DOHH2 (cell line): ENCODE results near the gene CPT1A.

ENCODE experiments used
- H3F3A ChIP-seq: fragments of 200-600 bp; sonication (generic), shearing (Covaris generic); 2 replicates; pipeline ENCODE4 v1.6.0; 2016; ENCODE audit warnings: antibody characterized with exemption, mild to moderate bottlenecking; ENCODE audit not compliant: control insufficient read depth, insufficient read depth
- H3K27ac ChIP-seq: fragments of 200-600 bp; sonication (generic); 2 replicates; pipeline ENCODE4 v1.5.1; 2014; ENCODE audit warnings: low read depth, mild to moderate bottlenecking, low read length, moderate library complexity
- H3K27me3 ChIP-seq: fragments of 200-600 bp; sonication (generic); 2 replicates; pipeline ENCODE4 v1.6.1; 2014; ENCODE audit warnings: mild to moderate bottlenecking, low read length, mixed read lengths; ENCODE audit not compliant: control insufficient read depth
- H3K36me3 ChIP-seq: fragments of 200-600 bp; sonication (generic); 2 replicates; pipeline ENCODE4 v1.6.1; 2014; ENCODE audit warnings: mild to moderate bottlenecking, low read length, moderate library complexity, mixed read lengths; ENCODE audit not compliant: control insufficient read depth
- H3K4me1 ChIP-seq: fragments of 200-600 bp; sonication (generic); 2 replicates; pipeline ENCODE4 v1.6.1; 2014; ENCODE audit warnings: mild to moderate bottlenecking, low read length, mixed read lengths; ENCODE audit not compliant: control insufficient read depth
- H3K4me2 ChIP-seq: fragments of 200-600 bp; sonication (generic); 2 replicates; pipeline ENCODE4 v1.6.0; 2014; ENCODE audit warnings: mild to moderate bottlenecking, low read length, moderate library complexity
- H3K4me3 ChIP-seq: fragments of 200-600 bp; sonication (generic); 2 replicates; pipeline ENCODE4 v1.5.1; 2014; ENCODE audit warnings: mild to moderate bottlenecking, low read length, mixed read lengths
- H3K79me2 ChIP-seq: fragments of 200-600 bp; sonication (generic); 2 replicates; pipeline ENCODE4 v1.6.1; 2014; ENCODE audit warnings: mild to moderate bottlenecking, low read length, mixed read lengths; ENCODE audit not compliant: control insufficient read depth
- H3K9me2 ChIP-seq: fragments of 200-600 bp; sonication (generic); replicated peaks from 2 replicates; pipeline ENCODE4 v1.6.1; 2014; ENCODE audit warnings: mild to moderate bottlenecking, low read length, mixed read lengths; ENCODE audit not compliant: control insufficient read depth
- H3K9me3 ChIP-seq: fragments of 200-600 bp; sonication (generic); 2 replicates; pipeline ENCODE4 v1.6.1; 2014; ENCODE audit warnings: antibody characterized with exemption, low read length, mixed read lengths; ENCODE audit not compliant: control insufficient read depth, insufficient read depth
- H4K20me1 ChIP-seq: fragments of 200-600 bp; sonication (generic); 2 replicates; pipeline ENCODE4 v1.6.0; 2014; ENCODE audit warnings: low read depth, mild to moderate bottlenecking, antibody characterized with exemption, low read length, moderate library complexity; ENCODE audit not compliant: control insufficient read depth, insufficient read depth
- EZH2phosphoT487 ChIP-seq: fragments of 200-600 bp; sonication (generic); IDR thresholded peaks from 2 replicates; pipeline ENCODE4 v1.6.1; 2017; ENCODE audit warnings: borderline replicate concordance, mild to moderate bottlenecking, antibody characterized with exemption, low read length, moderate library complexity, mixed read lengths
- TF ChIP-seq, protein P1 (sequence below): fragments of 200-600 bp; sonication (generic); IDR thresholded peaks from one replicate; pipeline ENCODE4 v1.5.1; 2014; ENCODE audit warnings: antibody characterized with exemption, mild to moderate bottlenecking, low read depth, low read length; ENCODE audit not compliant: poor library complexity, severe bottlenecking

The CPT1A gene

DNA sequence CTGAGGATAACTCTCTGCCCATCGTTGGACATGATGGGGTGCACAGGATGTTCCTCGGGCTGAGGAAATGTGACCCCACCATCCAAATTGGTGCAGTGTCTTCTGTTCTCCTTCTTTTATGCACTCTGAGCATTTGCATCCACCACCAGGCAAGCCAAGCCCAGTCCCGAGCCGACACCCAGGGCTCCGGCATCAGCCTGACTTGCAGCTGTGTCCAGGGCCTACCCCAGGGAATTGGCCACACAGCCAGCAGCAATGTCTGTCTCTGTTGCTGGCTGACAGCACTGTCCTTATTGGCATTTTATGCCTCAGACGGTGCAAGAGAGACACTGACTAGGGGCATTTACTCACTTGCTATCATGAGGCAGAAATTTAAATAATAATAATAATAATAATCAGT, 25.4 kb upstream of the CPT1A start:
- Histone ChIP-seq H3K27me3 (peaks cover 1% of the 10 kb centered on the region; the same call in 1 of the 2 replicates), H4K20me1 (no peaks in the 10 kb centered on the region), H3K9me2 (no peaks in the 10 kb centered on the region), H3K79me2 (no peaks in the 10 kb centered on the region), H3K4me1 (no peaks in the 10 kb centered on the region), H3K4me2 (no peak overlapping the region), H3K4me3 (no peak overlapping the region), H3F3A (no peaks in the 10 kb centered on the region), H3K9me3 (peaks cover 4% of the 10 kb centered on the region; the same call in 1 of the 2 replicates), H3K36me3 (no peaks in the 10 kb centered on the region), H3K27ac (no peak overlapping the region)
- TF ChIP-seq EZH2phosphoT487, result no peak
- TF ChIP-seq, protein P1, sequence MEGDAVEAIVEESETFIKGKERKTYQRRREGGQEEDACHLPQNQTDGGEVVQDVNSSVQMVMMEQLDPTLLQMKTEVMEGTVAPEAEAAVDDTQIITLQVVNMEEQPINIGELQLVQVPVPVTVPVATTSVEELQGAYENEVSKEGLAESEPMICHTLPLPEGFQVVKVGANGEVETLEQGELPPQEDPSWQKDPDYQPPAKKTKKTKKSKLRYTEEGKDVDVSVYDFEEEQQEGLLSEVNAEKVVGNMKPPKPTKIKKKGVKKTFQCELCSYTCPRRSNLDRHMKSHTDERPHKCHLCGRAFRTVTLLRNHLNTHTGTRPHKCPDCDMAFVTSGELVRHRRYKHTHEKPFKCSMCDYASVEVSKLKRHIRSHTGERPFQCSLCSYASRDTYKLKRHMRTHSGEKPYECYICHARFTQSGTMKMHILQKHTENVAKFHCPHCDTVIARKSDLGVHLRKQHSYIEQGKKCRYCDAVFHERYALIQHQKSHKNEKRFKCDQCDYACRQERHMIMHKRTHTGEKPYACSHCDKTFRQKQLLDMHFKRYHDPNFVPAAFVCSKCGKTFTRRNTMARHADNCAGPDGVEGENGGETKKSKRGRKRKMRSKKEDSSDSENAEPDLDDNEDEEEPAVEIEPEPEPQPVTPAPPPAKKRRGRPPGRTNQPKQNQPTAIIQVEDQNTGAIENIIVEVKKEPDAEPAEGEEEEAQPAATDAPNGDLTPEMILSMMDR, result no peak

DNA sequence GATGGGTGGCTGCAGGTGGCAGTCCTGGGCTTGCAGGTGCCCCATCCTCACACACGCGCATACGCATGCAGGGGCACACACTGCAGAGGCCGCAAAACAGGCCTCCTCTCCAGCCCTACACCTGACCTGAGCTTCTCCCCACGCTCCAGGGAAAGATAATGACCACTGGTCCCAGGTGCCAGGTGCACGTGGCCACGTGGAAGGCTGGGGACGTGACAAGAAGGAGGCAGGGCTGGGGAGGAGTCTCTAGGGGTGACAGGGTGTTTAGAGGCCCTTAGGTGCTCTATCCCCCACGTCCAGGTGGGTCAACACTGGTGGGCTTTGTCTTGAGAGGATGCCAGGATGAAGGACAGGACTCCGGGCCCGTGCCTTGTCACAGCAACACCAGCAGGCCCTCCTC, 23.5 kb upstream of the CPT1A start:
- H4K20me1 ChIP-seq, result no peaks in the 10 kb centered on the region
- H3K27ac ChIP-seq, result no peak overlapping the region
- H3K4me3 ChIP-seq, result no peak overlapping the region
- H3K9me3 ChIP-seq, result peaks cover 4% of the 10 kb centered on the region; the same call in 1 of the 2 replicates
- H3K4me1 ChIP-seq, result no peaks in the 10 kb centered on the region
- H3K36me3 ChIP-seq, result no peaks in the 10 kb centered on the region
- no peak overlapping the region for H3K4me2 ChIP-seq
- H3K79me2 ChIP-seq, result no peaks in the 10 kb centered on the region
- H3K9me2 ChIP-seq, result no peaks in the 10 kb centered on the region
- no peaks in the 10 kb centered on the region for H3F3A ChIP-seq
- H3K27me3 ChIP-seq, result no peaks in the 10 kb centered on the region
- TF ChIP-seq, protein P1, result no peak

DNA sequence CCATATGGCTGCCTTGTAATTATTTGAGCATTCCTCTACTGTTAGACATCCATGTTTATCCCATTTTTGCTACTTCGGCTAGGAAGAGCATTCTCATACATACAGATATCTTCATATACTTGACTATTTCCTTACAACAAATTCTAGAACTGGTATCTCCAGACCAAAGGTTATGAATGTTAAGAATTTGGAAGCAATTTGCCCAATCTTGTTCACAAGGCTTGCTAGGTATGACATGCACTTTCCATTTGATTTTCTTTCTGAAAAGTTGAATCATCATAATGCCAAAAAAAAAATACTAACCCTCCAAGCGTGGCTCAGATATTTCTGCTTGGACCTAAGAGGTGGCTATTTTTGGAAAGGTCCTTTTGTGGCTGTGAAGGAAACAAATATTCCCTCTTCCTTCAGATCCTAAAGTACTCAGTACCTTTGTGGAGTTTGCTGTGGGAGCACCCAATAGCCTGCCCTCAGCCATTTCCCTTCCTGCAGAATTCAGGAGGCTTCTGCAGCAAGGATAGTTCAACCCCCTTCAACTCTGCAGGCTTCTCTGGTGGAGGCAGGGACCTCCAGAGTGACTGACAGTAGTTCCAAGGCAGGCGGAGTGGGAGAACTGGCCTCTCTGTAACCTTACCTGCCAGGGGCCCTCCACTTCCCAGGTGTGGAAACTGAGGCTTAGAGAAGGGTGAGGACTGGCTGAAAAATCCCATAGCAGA, 22.0 kb upstream of the CPT1A start:
- H3K79me2 ChIP-seq, result no peaks in the 10 kb centered on the region

More for the DNA sequence above, 22.0 kb upstream of the CPT1A start:
- no peak overlapping the region for H3K4me3 ChIP-seq
- no peaks in the 10 kb centered on the region for H3F3A ChIP-seq
- no peaks in the 10 kb centered on the region for H3K9me2 ChIP-seq
- peaks cover 4% of the 10 kb centered on the region; the same call in 1 of the 2 replicates for H3K9me3 ChIP-seq
- H3K4me2 ChIP-seq, result no peak overlapping the region
- no peaks in the 10 kb centered on the region for H4K20me1 ChIP-seq
- no peaks in the 10 kb centered on the region for H3K27me3 ChIP-seq
- H3K36me3 ChIP-seq, result no peaks in the 10 kb centered on the region
- TF ChIP-seq, protein P1, result no peak
- no peak for TF ChIP-seq EZH2phosphoT487
- H3K4me1 ChIP-seq, result no peaks in the 10 kb centered on the region
- H3K27ac ChIP-seq, result no peak overlapping the region
